Measurements from ENCODE around the gene ZSCAN4.

DNA sequence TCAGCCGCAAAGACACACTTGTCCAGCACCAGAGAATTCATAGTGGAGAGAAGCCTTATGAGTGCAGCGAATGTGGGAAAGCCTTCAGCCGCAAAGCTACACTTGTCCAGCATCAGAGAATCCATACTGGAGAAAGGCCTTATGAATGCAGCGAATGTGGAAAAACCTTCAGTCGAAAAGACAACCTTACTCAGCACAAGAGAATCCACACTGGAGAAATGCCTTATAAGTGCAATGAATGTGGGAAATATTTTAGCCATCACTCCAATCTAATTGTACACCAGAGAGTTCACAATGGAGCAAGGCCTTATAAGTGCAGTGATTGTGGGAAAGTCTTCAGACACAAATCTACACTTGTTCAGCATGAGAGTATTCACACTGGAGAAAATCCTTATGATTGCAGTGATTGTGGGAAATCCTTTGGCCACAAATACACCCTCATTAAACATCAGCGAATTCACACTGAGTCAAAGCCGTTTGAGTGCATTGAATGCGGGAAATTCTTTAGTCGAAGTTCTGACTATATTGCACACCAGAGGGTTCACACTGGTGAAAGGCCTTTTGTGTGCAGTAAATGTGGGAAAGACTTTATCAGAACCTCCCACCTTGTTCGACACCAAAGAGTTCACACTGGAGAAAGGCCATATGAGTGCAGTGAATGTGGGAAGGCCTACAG lies 47.9 kb upstream of the ZSCAN4 start:
- no peak for TF ChIP-seq CTCF (IDR thresholded peaks at IDR 0.05; ENCODE audit: low read length)
- no peak for TF ChIP-seq EZH2 (optimal IDR thresholded peaks at IDR 0.05; ENCODE audit: low read depth, low read length)

Measured in MM.1S (cell line).